ENCODE measurements around the gene KRTAP20-4. TPM values are rescaled to one million over a fixed set of nuclear protein-coding genes. Genes with fewer than 3 reads are reported as not detected.

The KRTAP20-4 gene
- total RNA-seq, 4 donors from 2014 or later, result not detected

- DNase-seq, result no peak
- intact Hi-C loops (cut with DNase I), result no loop called here
- Histone ChIP-seq H3K36me3 (no peaks in the 10 kb centered on the region), H3K9me3 (no peaks in the 10 kb centered on the region), H3K27ac (no peak within 1 kb of the TSS), H3K4me1 (no peaks in the 10 kb centered on the region), H3K27me3 (no peaks in the 10 kb centered on the region), H3K4me3 (replicated peaks in 1 of 3) (no peak within 1 kb of the TSS)
- TF ChIP-seq POLR2A (IDR thresholded peaks at IDR 0.05), result no peak
- TF ChIP-seq, protein P1, sequence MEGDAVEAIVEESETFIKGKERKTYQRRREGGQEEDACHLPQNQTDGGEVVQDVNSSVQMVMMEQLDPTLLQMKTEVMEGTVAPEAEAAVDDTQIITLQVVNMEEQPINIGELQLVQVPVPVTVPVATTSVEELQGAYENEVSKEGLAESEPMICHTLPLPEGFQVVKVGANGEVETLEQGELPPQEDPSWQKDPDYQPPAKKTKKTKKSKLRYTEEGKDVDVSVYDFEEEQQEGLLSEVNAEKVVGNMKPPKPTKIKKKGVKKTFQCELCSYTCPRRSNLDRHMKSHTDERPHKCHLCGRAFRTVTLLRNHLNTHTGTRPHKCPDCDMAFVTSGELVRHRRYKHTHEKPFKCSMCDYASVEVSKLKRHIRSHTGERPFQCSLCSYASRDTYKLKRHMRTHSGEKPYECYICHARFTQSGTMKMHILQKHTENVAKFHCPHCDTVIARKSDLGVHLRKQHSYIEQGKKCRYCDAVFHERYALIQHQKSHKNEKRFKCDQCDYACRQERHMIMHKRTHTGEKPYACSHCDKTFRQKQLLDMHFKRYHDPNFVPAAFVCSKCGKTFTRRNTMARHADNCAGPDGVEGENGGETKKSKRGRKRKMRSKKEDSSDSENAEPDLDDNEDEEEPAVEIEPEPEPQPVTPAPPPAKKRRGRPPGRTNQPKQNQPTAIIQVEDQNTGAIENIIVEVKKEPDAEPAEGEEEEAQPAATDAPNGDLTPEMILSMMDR (IDR thresholded peaks at IDR 0.05), result no peak
Observed at GRCh38 chr21:30590297-30590696, 30.1 kb upstream of the KRTAP20-4 start, which contains the start of gene KRTAP22-2. Gene KRTAP22-2, minus strand, starts transcription at chr21:30590397.

DNA sequence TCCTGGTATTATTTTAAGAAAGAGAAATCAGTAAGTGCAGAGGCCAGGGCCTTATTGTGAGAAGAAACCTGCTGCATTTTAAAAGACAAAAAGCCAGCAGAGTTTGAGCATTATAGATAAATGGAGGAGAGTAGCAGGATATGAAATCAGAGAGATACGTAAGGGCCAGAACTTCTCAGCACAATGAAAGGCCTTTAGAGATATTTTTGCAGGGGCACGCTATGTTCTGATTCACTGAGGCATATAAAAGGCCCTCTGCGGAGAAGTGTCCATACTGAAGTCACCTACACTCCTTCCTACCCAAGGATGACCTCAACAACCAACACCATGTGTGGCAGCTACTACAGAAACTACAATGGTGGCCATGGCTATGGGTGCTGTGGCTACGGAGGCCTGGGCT lies 28.3 kb upstream of the KRTAP20-4 start, which contains the start of gene KRTAP6-3:
TSS of gene KRTAP6-3 (plus strand) at position 301 of the 400 bp plus-strand sequence. CDS start at position 307, 6 bp downstream.
- TF ChIP-seq POLR2A (IDR thresholded peaks at IDR 0.05), result no peak
- TF ChIP-seq, protein P1 (IDR thresholded peaks at IDR 0.05), result no peak
- H3K36me3 ChIP-seq, result no peaks in the 10 kb centered on the region
- no peaks in the 10 kb centered on the region for H3K9me3 ChIP-seq
- no peak for DNase-seq
- H3K27ac ChIP-seq, result no peak within 1 kb of the TSS
- 82 to 89% methylated on average over 3 to 4 of the region's 4 CpGs for WGBS, 2 donors
- H3K27me3 ChIP-seq, result no peaks in the 10 kb centered on the region
- no peak within 1 kb of the TSS for H3K4me3 ChIP-seq (replicated peaks in 1 of 3)
- no peaks in the 10 kb centered on the region for H3K4me1 ChIP-seq
- intact Hi-C loops (cut with DNase I), result no loop called here

DNA sequence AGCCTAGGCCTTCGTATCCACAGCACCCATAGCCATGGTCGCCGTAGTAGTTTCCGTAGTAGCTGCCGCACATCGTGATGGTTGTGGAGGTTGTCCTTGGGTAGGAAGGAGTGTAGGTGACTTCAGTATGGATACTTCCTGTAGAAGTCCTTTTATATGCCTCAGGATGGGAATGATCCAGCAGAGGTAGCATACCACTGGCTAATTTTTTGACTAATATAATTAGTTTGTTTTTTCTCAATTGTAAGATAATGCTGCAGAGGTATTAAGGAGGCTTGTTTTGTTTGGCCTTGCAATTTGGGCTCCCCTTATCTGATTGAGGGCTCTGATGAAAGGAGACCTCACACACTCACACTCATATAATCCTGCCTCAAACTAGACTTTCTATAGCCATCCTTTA lies 21.6 kb upstream of the KRTAP20-4 start, which contains the start of gene KRTAP6-2:
TSS of gene KRTAP6-2 (minus strand) at position 101 of the 400 bp plus-strand sequence. CDS start at position 73, 28 bp downstream.
- 97 to 99% methylated on average over 6 of the region's 6 CpGs for WGBS, 2 donors
- H3K4me1 ChIP-seq, result no peaks in the 10 kb centered on the region
- no peak for DNase-seq
- no peaks in the 10 kb centered on the region for H3K9me3 ChIP-seq
- H3K27me3 ChIP-seq, result no peaks in the 10 kb centered on the region
- TF ChIP-seq POLR2A (IDR thresholded peaks at IDR 0.05), result no peak
- TF ChIP-seq, protein P1 (IDR thresholded peaks at IDR 0.05), result no peak
- H3K27ac ChIP-seq, result no peak within 1 kb of the TSS
- H3K4me3 ChIP-seq (replicated peaks in 1 of 3), result no peak within 1 kb of the TSS
- no peaks in the 10 kb centered on the region for H3K36me3 ChIP-seq
- intact Hi-C loops (cut with DNase I), result no loop called here

DNA sequence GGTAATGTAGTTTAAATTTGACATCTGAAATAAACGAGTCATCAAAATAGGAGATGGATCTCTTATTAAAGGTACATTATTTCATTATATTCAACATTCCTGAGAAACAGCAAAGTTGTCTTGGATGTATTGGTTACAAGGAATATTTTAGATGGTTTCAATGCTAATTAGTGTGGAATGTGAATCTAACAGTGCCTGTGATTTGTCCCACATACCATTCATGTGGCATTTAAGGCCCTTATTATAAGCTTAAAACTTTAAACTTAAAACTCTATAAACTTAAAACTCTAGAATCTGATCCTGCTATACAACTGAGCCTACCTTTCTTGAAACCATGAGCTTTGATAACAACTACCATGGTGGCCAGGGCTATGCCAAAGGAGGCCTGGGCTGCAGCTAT lies 19.6 kb upstream of the KRTAP20-4 start, which contains the start of gene KRTAP22-1:
TSS of gene KRTAP22-1 (plus strand) at position 301 of the 400 bp plus-strand sequence.
- no peak for DNase-seq
- TF ChIP-seq, protein P1 (IDR thresholded peaks at IDR 0.05), result no peak
- no peak for TF ChIP-seq POLR2A (IDR thresholded peaks at IDR 0.05)
- H3K9me3 ChIP-seq, result no peaks in the 10 kb centered on the region
- H3K4me1 ChIP-seq, result no peaks in the 10 kb centered on the region
- WGBS, 2 donors, result 0 to 22% methylated on average over 1 of the region's 1 CpG
- no peaks in the 10 kb centered on the region for H3K36me3 ChIP-seq
- no peak within 1 kb of the TSS for H3K4me3 ChIP-seq (replicated peaks in 1 of 3)
- no peaks in the 10 kb centered on the region for H3K27me3 ChIP-seq
- intact Hi-C loops (cut with DNase I), result no loop called here
- no peak within 1 kb of the TSS for H3K27ac ChIP-seq

DNA sequence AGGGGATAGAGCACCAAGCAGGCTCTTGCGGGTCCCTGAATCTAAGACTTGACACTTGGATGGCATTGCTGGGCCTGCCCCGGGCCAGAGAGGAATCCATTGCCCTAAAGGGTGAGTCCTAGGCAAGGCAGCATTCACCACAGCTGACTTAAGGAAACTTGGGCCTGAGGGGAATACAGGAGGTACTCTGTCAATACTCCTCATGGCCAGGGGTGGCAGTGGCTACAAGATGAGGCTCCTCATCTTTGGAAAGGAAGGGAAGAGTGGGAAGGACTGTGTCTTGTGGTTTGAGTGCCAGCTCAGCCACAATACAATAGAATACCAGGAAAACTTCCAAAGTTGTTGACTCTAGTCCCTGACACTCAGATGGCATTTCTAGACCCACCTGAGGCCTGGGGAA lies 14.5 kb upstream of the KRTAP20-4 start:
- 89 to 100% methylated on average over 2 of the region's 2 CpGs for WGBS, 2 donors
- intact Hi-C loops (cut with DNase I), result no loop called here
- no peaks in the 10 kb centered on the region for H3K4me1 ChIP-seq
- H3K27me3 ChIP-seq, result no peaks in the 10 kb centered on the region
- no peak for TF ChIP-seq POLR2A (IDR thresholded peaks at IDR 0.05)
- TF ChIP-seq, protein P1 (IDR thresholded peaks at IDR 0.05), result no peak
- H3K9me3 ChIP-seq, result no peaks in the 10 kb centered on the region
- H3K36me3 ChIP-seq, result no peaks in the 10 kb centered on the region
- no peak for DNase-seq
- H3K4me3 ChIP-seq (replicated peaks in 1 of 3), result no peak overlapping the region
- H3K27ac ChIP-seq, result no peak overlapping the region

All from thyroid gland (tissue), 4 donors.